Measurements from ENCODE around the gene PXMP2.
A peak's percentile ranks its signal among the peaks of the same experiment; 100 is the strongest.
"Not testable (repeated sequence)": the region's sequence is repeated elsewhere in the genome, so short reads cannot be mapped to it uniquely, and the experiment has no call there.

Gene PXMP2

GRCh38 chr12:132747395-132747794 lies 60.0 kb downstream of the PXMP2 start:
- no peak overlapping the region for H4K8ac ChIP-seq (ENCODE audit: low read depth, low read length)
- H2BK120ac ChIP-seq (ENCODE audit: low read depth, low read length), result no peak overlapping the region
- no peak overlapping the region for H3K23ac ChIP-seq (ENCODE audit: low read length)
- no peak overlapping the region for H2BK5ac ChIP-seq (ENCODE audit: low read length)
- no peak overlapping the region for H3K18ac ChIP-seq (ENCODE audit: low read length)
- no peak overlapping the region for H3K4me3 ChIP-seq (ENCODE audit: low read length)
- peaks cover 40% of the 10 kb centered on the region for H3K36me3 ChIP-seq (ENCODE audit: control insufficient read depth, insufficient read depth, low read length)
- no peak overlapping the region for H4K5ac ChIP-seq (ENCODE audit: low read length)
- no peak overlapping the region for H3K4ac ChIP-seq (ENCODE audit: low read depth, low read length)
- H3K79me1 ChIP-seq (ENCODE audit: low read length), result peaks cover 22% of the 10 kb centered on the region
- no peak overlapping the region for H3K4me2 ChIP-seq (ENCODE audit: low read length)
- no peak overlapping the region for H3K56ac ChIP-seq (ENCODE audit: low read length)
- no peak overlapping the region for H3K9ac ChIP-seq (ENCODE audit: low read length)
- no peak overlapping the region for H2AK5ac ChIP-seq (ENCODE audit: low read length)
- DNase-seq, result no peak
- H2BK15ac ChIP-seq (replicated peaks; ENCODE audit: low read depth), result no peak overlapping the region
- no peaks in the 10 kb centered on the region for H3K4me1 ChIP-seq (ENCODE audit: control insufficient read depth, low read depth, low read length)
- WGBS (ENCODE audit: extremely low coverage, insufficient coverage, low lambda C conversion rate), result no CpG with 5 or more reads among the region's 11 CpGs
- H3K27me3 ChIP-seq (ENCODE audit: insufficient read depth, low read length, poor library complexity), result no peaks in the 10 kb centered on the region
- peaks cover 19% of the 10 kb centered on the region for H3K79me2 ChIP-seq (ENCODE audit: control insufficient read depth, insufficient read depth, low read length)
- H3K27ac ChIP-seq (ENCODE audit: low read depth, low read length), result no peak overlapping the region

GRCh38 chr12:132747896-132748295 lies 60.5 kb downstream of the PXMP2 start:
- Histone ChIP-seq H3K56ac (ENCODE audit: low read length) (no peak overlapping the region), H3K9ac (ENCODE audit: low read length) (no peak overlapping the region), H3K36me3 (ENCODE audit: control insufficient read depth, insufficient read depth, low read length) (peaks cover 35% of the 10 kb centered on the region), H2BK15ac (replicated peaks; ENCODE audit: low read depth) (no peak overlapping the region), H3K27me3 (ENCODE audit: insufficient read depth, low read length, poor library complexity) (no peaks in the 10 kb centered on the region), H2AK5ac (ENCODE audit: low read length) (no peak overlapping the region), H3K4me2 (ENCODE audit: low read length) (no peak overlapping the region), H3K4ac (ENCODE audit: low read depth, low read length) (no peak overlapping the region), H3K4me3 (ENCODE audit: low read length) (no peak overlapping the region), H4K8ac (ENCODE audit: low read depth, low read length) (no peak overlapping the region), H2BK5ac (ENCODE audit: low read length) (no peak overlapping the region), H3K27ac (ENCODE audit: low read depth, low read length) (no peak overlapping the region), H4K5ac (ENCODE audit: low read length) (no peak overlapping the region), H3K23ac (ENCODE audit: low read length) (no peak overlapping the region), H3K79me2 (ENCODE audit: control insufficient read depth, insufficient read depth, low read length) (peaks cover 14% of the 10 kb centered on the region), H2BK120ac (ENCODE audit: low read depth, low read length) (no peak overlapping the region), H3K18ac (ENCODE audit: low read length) (no peak overlapping the region), H3K79me1 (ENCODE audit: low read length) (peaks cover 17% of the 10 kb centered on the region), H3K4me1 (ENCODE audit: control insufficient read depth, low read depth, low read length) (no peaks in the 10 kb centered on the region)
- no peak for DNase-seq
- WGBS (ENCODE audit: extremely low coverage, insufficient coverage, low lambda C conversion rate), result no CpG with 5 or more reads among the region's 22 CpGs

GRCh38 chr12:132748319-132748718 lies 60.9 kb downstream of the PXMP2 start:
- no CpG with 5 or more reads among the region's 10 CpGs for WGBS (ENCODE audit: extremely low coverage, insufficient coverage, low lambda C conversion rate)
- no peak overlapping the region for H3K4ac ChIP-seq (ENCODE audit: low read depth, low read length)
- no peak overlapping the region for H3K4me3 ChIP-seq (ENCODE audit: low read length)
- H2BK15ac ChIP-seq (replicated peaks; ENCODE audit: low read depth), result no peak overlapping the region
- no peak overlapping the region for H3K9ac ChIP-seq (ENCODE audit: low read length)
- peaks cover 35% of the 10 kb centered on the region for H3K36me3 ChIP-seq (ENCODE audit: control insufficient read depth, insufficient read depth, low read length)
- peaks cover 16% of the 10 kb centered on the region for H3K79me2 ChIP-seq (ENCODE audit: control insufficient read depth, insufficient read depth, low read length)
- no peak overlapping the region for H3K4me2 ChIP-seq (ENCODE audit: low read length)
- no peak overlapping the region for H2BK120ac ChIP-seq (ENCODE audit: low read depth, low read length)
- H4K8ac ChIP-seq (ENCODE audit: low read depth, low read length), result no peak overlapping the region
- H2BK5ac ChIP-seq (ENCODE audit: low read length), result no peak overlapping the region
- no peaks in the 10 kb centered on the region for H3K4me1 ChIP-seq (ENCODE audit: control insufficient read depth, low read depth, low read length)
- H3K79me1 ChIP-seq (ENCODE audit: low read length), result peaks cover 16% of the 10 kb centered on the region
- no peak overlapping the region for H2AK5ac ChIP-seq (ENCODE audit: low read length)
- no peaks in the 10 kb centered on the region for H3K27me3 ChIP-seq (ENCODE audit: insufficient read depth, low read length, poor library complexity)
- H3K56ac ChIP-seq (ENCODE audit: low read length), result no peak overlapping the region
- no peak overlapping the region for H3K27ac ChIP-seq (ENCODE audit: low read depth, low read length)
- H4K5ac ChIP-seq (ENCODE audit: low read length), result no peak overlapping the region
- no peak for DNase-seq
- H3K23ac ChIP-seq (ENCODE audit: low read length), result no peak overlapping the region
- H3K18ac ChIP-seq (ENCODE audit: low read length), result no peak overlapping the region

GRCh38 chr12:132753670-132754069 lies 66.3 kb downstream of the PXMP2 start:
- Histone ChIP-seq H3K36me3 (ENCODE audit: control insufficient read depth, insufficient read depth, low read length) (peaks cover 12% of the 10 kb centered on the region), H3K79me2 (ENCODE audit: control insufficient read depth, insufficient read depth, low read length) (peaks cover 29% of the 10 kb centered on the region)
- H3K4me1 ChIP-seq (ENCODE audit: control insufficient read depth, low read depth, low read length); H3K23ac ChIP-seq (ENCODE audit: low read length); H2BK120ac ChIP-seq (ENCODE audit: low read depth, low read length); H4K5ac ChIP-seq (ENCODE audit: low read length); H3K27me3 ChIP-seq (ENCODE audit: insufficient read depth, low read length, poor library complexity); H3K27ac ChIP-seq (ENCODE audit: low read depth, low read length); H2BK5ac ChIP-seq (ENCODE audit: low read length); DNase-seq; H3K4ac ChIP-seq (ENCODE audit: low read depth, low read length); H2AK5ac ChIP-seq (ENCODE audit: low read length); H3K4me2 ChIP-seq (ENCODE audit: low read length); H3K18ac ChIP-seq (ENCODE audit: low read length); H3K56ac ChIP-seq (ENCODE audit: low read length); H3K9ac ChIP-seq (ENCODE audit: low read length); H3K4me3 ChIP-seq (ENCODE audit: low read length); H2BK15ac ChIP-seq (replicated peaks; ENCODE audit: low read depth); H3K79me1 ChIP-seq (ENCODE audit: low read length); H4K8ac ChIP-seq (ENCODE audit: low read depth, low read length): not testable (repeated sequence)
- WGBS (ENCODE audit: extremely low coverage, insufficient coverage, low lambda C conversion rate), result no CpG with 5 or more reads among the region's 7 CpGs

GRCh38 chr12:132754160-132754932 lies 67.0 kb downstream of the PXMP2 start:
- no peak overlapping the region for H2AK5ac ChIP-seq (ENCODE audit: low read length)
- no peak overlapping the region for H3K23ac ChIP-seq (ENCODE audit: low read length)
- H3K4ac ChIP-seq (ENCODE audit: low read depth, low read length), result no peak overlapping the region
- no peak overlapping the region for H3K27ac ChIP-seq (ENCODE audit: low read depth, low read length)
- H2BK120ac ChIP-seq (ENCODE audit: low read depth, low read length), result no peak overlapping the region
- H3K27me3 ChIP-seq (ENCODE audit: insufficient read depth, low read length, poor library complexity), result peaks cover 2% of the 10 kb centered on the region
- H3K4me1 ChIP-seq (ENCODE audit: control insufficient read depth, low read depth, low read length), result no peaks in the 10 kb centered on the region
- peaks cover 7% of the 10 kb centered on the region for H3K79me1 ChIP-seq (ENCODE audit: low read length)
- no peak overlapping the region for H2BK15ac ChIP-seq (replicated peaks; ENCODE audit: low read depth)
- no peak overlapping the region for H4K5ac ChIP-seq (ENCODE audit: low read length)
- no CpG with 5 or more reads among the region's 14 CpGs for whole genome bisulfite sequencing (ENCODE audit: extremely low coverage, insufficient coverage, low lambda C conversion rate)
- no peak overlapping the region for H2BK5ac ChIP-seq (ENCODE audit: low read length)
- H4K8ac ChIP-seq (ENCODE audit: low read depth, low read length), result no peak overlapping the region
- no peak overlapping the region for H3K9ac ChIP-seq (ENCODE audit: low read length)
- H3K18ac ChIP-seq (ENCODE audit: low read length), result no peak overlapping the region
- H3K4me2 ChIP-seq (ENCODE audit: low read length), result no peak overlapping the region
- no peak overlapping the region for H3K56ac ChIP-seq (ENCODE audit: low read length)
- no peak overlapping the region for H3K4me3 ChIP-seq (ENCODE audit: low read length)
- peaks cover 36% of the 10 kb centered on the region for H3K79me2 ChIP-seq (ENCODE audit: control insufficient read depth, insufficient read depth, low read length)
- H3K36me3 ChIP-seq (ENCODE audit: control insufficient read depth, insufficient read depth, low read length), result peaks cover 12% of the 10 kb centered on the region
- DNase-seq, result peak; percentile 54

All from mesendoderm (in vitro differentiated cells).